ENCODE results near the gene FOXN4.

DNA sequence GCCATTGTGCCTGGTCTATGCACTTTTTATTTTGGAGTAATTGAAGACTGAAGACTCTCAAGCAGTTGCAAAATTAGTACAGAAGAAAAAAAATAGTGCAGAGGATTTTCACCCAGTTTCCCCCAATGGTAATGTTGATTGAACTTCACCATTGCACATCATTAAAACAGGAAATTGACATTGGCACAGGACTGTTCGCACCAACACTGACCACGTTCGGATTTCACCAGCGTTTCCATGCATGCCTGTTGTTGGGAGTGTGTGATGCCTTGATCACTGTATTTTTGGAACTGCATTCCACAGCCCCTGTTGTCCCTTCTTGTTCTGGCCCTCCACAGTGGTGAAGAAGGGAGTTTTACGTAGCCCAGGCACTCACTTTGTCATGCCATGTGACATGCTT, 67.1 kb downstream of the FOXN4 start:
- TF ChIP-seq POLR2AphosphoS5 (IDR thresholded peaks at IDR 0.05) (no peak), EP300 (IDR thresholded peaks at IDR 0.05) (no peak), POLR2A (IDR thresholded peaks at IDR 0.05; ENCODE audit: low read depth) (no peak)
- TF ChIP-seq, protein P1, sequence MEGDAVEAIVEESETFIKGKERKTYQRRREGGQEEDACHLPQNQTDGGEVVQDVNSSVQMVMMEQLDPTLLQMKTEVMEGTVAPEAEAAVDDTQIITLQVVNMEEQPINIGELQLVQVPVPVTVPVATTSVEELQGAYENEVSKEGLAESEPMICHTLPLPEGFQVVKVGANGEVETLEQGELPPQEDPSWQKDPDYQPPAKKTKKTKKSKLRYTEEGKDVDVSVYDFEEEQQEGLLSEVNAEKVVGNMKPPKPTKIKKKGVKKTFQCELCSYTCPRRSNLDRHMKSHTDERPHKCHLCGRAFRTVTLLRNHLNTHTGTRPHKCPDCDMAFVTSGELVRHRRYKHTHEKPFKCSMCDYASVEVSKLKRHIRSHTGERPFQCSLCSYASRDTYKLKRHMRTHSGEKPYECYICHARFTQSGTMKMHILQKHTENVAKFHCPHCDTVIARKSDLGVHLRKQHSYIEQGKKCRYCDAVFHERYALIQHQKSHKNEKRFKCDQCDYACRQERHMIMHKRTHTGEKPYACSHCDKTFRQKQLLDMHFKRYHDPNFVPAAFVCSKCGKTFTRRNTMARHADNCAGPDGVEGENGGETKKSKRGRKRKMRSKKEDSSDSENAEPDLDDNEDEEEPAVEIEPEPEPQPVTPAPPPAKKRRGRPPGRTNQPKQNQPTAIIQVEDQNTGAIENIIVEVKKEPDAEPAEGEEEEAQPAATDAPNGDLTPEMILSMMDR (IDR thresholded peaks at IDR 0.05): no peak

Measured in esophagus muscularis mucosa (tissue), 4 donors.